Right atrium auricular region (tissue), 2 donors: ENCODE data around the gene DGKZ. TPM values are rescaled to one million over a fixed set of nuclear protein-coding genes. Genes with fewer than 3 reads are reported as not detected.

ENCODE experiments used
- DNase-seq: peaks from one replicate; pipeline ENCODE4 v3.0.0-alpha.2; 2019; ENCODE audit warnings: low spot score
- H3K27ac ChIP-seq, 2 donors: fragments of 200-600 bp; sonication (generic); 1 replicate in 1 of 2; 2 replicates in 1 of 2; pipeline ENCODE4 v1.5.1; 2016 to 2019
- H3K27me3 ChIP-seq, 2 donors: fragments of 200-600 bp; sonication (generic); one replicate each; pipeline versions ENCODE4 v1.5.1 to v1.6.0; 2017 to 2019
- H3K36me3 ChIP-seq: fragments of 200-600 bp; sonication (generic); one replicate; pipeline ENCODE4 v1.5.1; 2016
- H3K4me1 ChIP-seq, 2 donors: fragments of 200-600 bp; sonication (generic); one replicate each; pipeline versions ENCODE4 v1.5.1 to v1.6.0; 2017 to 2019
- H3K4me3 ChIP-seq, 2 donors: fragments of 200-600 bp; sonication (generic); 1 replicate in 1 of 2; 2 replicates in 1 of 2; pipeline ENCODE4 v1.5.1; 2017 to 2019; ENCODE audit warnings: mild to moderate bottlenecking in 1 of 2, moderate library complexity in 1 of 2
- H3K9me3 ChIP-seq, 2 donors: fragments of 200-600 bp; sonication (generic); one replicate each; pipeline ENCODE4 v1.5.1; 2019
- CTCF ChIP-seq, 2 donors: fragments of 200-600 bp; sonication (generic); IDR thresholded peaks; one replicate each; pipeline ENCODE4 v1.5.1; 2019; ENCODE audit warnings: antibody characterized with exemption in 2 of 2
- microRNA-seq, 2 donors: library from miRNA; unstranded; fragments of <30 nt; microRNA quantifications; one replicate each; pipeline ENCODE4, GENCODE V29; 2016 to 2017; ENCODE audit warnings: borderline number of aligned reads in 2 of 2, borderline replicate concordance in 1 of 2
- total RNA-seq, 2 donors: library from RNA; depleted of rRNA; stranded (reverse); fragments of >200 nt; gene quantifications; one replicate each; pipeline ENCODE4 v1.1.0, GENCODE V29; 2016

The DGKZ gene
- total RNA-seq, 2 donors from 2014 or later: 91.7 to 116 TPM

GRCh38 chr11:46427364-46427763, 80.1 kb downstream of the DGKZ start:
- no peak for DNase-seq
- Histone ChIP-seq H3K4me1 (no peaks in the 10 kb centered on the region), H3K27ac (no peak overlapping the region), H3K27me3 (no peaks in the 10 kb centered on the region), H3K36me3 (peaks cover 32% of the 10 kb centered on the region), H3K9me3 (no peaks in the 10 kb centered on the region), H3K4me3 (no peak overlapping the region)
- TF ChIP-seq CTCF (IDR thresholded peaks at IDR 0.05): no peak

- Histone ChIP-seq H3K36me3 (peaks cover 47% of the 10 kb centered on the region), H3K27me3 (no peaks in the 10 kb centered on the region), H3K4me3 (no peak overlapping the region), H3K27ac (no peak overlapping the region), H3K4me1 (no peaks in the 10 kb centered on the region), H3K9me3 (no peaks in the 10 kb centered on the region)
- DNase-seq: no peak
- no peak for TF ChIP-seq CTCF (IDR thresholded peaks at IDR 0.05)
Measured at GRCh38 chr11:46429717-46430116, 82.5 kb downstream of the DGKZ start.

Small RNA genes within 50 kb of the gene (microRNA-seq; reads per million reads assigned to microRNA genes)
- gene MIR4688: 0 reads per million in 2 donors

Other genes with a start within 250 kb of the DGKZ start
- gene PHF21A, start 226.0 kb upstream of the DGKZ start, total RNA-seq: 10 to 100 TPM; 27.6 to 35.5 TPM
- gene CREB3L1, start 69.8 kb upstream of the DGKZ start, total RNA-seq: 10 to 100 TPM in 1 of 2 donors, 1 to 10 TPM in 1; 5.4 to 15.1 TPM
- 10 to 100 TPM; 11.9 to 26.4 TPM for gene MDK, start 34.2 kb downstream of the DGKZ start, total RNA-seq
- under 1 TPM in 1 of 2 donors, not detected in 1; 0.28 TPM for gene CHRM4, start 44.3 kb downstream of the DGKZ start, total RNA-seq
- gene AMBRA1, start 246.6 kb downstream of the DGKZ start, total RNA-seq: 10 to 100 TPM; 16.8 to 22.0 TPM